ENCODE results near the gene TENM3.

The TENM3 gene

GRCh38 chr4:182843808-182844325, 600.7 kb downstream of the TENM3 start:
- DNase-seq (ENCODE audit: low read depth, low spot score) = no peak

GRCh38 chr4:182845618-182846017, 602.4 kb downstream of the TENM3 start:
- DNase-seq (ENCODE audit: low read depth, low spot score) = no peak

More at GRCh38 chr4:182843808-182844325, 600.7 kb downstream of the TENM3 start:
- H3K4me3 ChIP-seq (ENCODE audit: low read length) = no peak overlapping the region

GRCh38 chr4:182846036-182846435, 602.8 kb downstream of the TENM3 start:
- H3K4me3 ChIP-seq (ENCODE audit: low read length) = no peak overlapping the region
- no peak for DNase-seq (ENCODE audit: low read depth, low spot score)

More at GRCh38 chr4:182845618-182846017, 602.4 kb downstream of the TENM3 start:
- H3K4me3 ChIP-seq (ENCODE audit: low read length) = no peak overlapping the region

- DNase-seq (ENCODE audit: low read depth, low spot score) = no peak
- no peak overlapping the region for H3K4me3 ChIP-seq (ENCODE audit: low read length)
Measured at GRCh38 chr4:182847576-182848450, 604.6 kb downstream of the TENM3 start.

GRCh38 chr4:182848685-182849084, 605.5 kb downstream of the TENM3 start:
- H3K4me3 ChIP-seq (ENCODE audit: low read length) = no peak overlapping the region
- DNase-seq (ENCODE audit: low read depth, low spot score) = no peak
